ENCODE measurements around the gene JMJD8.

JMJD8 gene

DNA sequence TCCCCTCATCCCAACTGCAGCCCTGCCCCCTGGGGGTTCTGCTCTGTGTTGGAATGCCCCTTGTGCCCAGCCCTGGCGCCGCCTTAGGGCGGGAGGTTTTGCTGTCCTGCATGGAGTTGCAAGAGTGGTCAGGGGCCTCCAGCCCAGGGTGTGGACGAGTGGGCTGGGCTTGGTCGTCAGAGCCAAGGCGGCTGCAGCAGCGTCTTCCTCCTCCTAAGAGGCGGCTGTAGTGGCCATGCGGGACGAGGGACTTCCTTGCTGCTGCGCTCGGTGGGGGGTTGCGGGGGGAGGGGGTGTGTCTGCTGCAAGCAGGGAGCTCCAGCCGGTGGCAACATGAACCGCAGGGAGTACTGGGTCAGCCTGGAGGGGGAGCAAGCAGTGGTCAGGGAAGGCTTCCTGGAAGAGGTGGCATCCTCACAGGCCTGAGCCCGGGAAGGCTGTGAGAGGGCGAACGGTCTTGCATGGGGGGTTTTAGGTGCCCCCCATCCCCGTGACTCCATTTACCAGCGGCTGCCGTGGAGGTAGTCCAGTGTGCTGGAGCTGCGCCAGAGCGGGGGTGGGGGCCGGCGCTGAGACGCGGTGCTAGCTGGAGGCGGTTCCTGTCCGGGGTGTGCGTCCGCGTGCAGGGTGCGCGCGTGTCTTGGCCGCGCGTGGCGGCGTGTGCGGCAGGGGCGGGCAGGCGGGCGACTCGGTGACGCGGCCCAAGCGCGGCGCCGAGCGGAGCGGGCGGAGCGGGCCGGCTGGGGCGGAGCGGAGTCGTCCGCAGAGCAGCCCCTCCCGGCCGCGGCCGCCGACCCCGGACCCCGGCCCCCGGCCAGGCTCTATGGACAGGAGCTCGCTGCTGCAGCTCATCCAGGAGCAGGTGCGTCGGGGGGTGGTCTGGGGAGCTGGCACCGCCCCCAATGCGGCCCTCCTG is 8.9 kb downstream of the JMJD8 start, which contains the start of gene RHBDL1:
RHBDL1 (plus strand) TSS at position 704 of the 916 bp plus-strand sequence; CDS start at position 824, 120 bp downstream.
- no peak for DNase-seq

- DNase-seq = no peak
Measured at GRCh38 chr16:674214-674881, 9.8 kb downstream of the JMJD8 start.

GRCh38 chr16:673399-673991 is 10.6 kb downstream of the JMJD8 start:
- no peak for DNase-seq

GRCh38 chr16:672851-673250 is 11.3 kb downstream of the JMJD8 start:
- no peak for DNase-seq

DNA sequence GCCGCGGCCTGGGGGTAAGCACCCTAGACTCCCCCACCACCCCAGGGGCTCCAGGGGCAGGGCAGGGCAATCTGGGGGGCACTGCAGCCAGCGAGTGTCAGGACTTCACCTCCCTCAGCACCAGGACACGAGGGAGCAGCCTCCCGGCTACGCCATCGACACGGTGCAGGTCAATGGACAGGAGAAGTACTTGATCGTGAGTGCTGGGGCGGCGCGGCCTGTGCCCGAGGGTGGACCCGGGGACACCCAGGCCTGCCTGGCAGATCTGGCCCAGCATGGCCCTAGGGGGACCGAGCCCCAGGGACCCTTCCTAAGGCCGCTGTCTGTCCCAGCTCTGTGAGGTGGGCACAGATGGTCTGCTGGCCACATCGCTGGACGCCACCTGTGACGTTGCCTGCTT is 11.8 kb downstream of the JMJD8 start:
- no peak for DNase-seq

DNA sequence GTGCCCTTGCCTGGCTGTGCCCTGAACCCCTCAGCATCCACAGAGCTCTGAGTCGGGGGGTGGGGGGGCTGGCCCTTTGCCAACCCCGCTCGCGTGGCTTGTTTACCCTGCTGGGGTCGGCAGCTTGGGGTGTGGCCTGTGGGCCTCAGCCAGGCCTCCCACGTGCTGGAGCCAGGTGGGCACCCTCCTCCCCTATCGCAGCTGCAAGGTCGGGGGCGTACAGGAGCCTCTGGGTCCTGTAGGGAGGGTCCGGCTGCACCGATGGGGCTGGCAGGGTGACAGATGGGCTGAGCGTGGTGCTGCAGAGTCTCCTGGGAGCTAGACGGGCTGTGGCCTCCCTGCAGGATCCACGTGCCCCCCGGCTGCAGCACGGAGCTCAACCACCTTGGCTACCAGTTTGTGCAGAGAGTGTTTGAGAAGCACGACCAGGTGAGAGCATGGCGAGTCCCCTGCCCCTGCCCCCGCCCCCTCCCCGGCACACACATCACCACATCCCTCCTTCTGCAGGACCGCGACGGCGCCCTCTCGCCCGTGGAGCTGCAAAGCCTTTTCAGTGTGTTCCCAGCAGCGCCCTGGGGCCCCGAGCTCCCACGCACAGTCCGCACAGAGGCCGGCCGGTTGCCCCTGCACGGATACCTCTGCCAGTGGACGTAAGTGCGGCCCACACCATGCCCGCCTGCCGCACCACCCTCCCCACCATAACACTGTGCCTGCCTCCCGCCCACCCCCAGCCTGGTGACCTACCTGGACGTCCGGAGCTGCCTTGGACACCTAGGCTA is 12.6 kb downstream of the JMJD8 start:
- no peak for DNase-seq

DNA sequence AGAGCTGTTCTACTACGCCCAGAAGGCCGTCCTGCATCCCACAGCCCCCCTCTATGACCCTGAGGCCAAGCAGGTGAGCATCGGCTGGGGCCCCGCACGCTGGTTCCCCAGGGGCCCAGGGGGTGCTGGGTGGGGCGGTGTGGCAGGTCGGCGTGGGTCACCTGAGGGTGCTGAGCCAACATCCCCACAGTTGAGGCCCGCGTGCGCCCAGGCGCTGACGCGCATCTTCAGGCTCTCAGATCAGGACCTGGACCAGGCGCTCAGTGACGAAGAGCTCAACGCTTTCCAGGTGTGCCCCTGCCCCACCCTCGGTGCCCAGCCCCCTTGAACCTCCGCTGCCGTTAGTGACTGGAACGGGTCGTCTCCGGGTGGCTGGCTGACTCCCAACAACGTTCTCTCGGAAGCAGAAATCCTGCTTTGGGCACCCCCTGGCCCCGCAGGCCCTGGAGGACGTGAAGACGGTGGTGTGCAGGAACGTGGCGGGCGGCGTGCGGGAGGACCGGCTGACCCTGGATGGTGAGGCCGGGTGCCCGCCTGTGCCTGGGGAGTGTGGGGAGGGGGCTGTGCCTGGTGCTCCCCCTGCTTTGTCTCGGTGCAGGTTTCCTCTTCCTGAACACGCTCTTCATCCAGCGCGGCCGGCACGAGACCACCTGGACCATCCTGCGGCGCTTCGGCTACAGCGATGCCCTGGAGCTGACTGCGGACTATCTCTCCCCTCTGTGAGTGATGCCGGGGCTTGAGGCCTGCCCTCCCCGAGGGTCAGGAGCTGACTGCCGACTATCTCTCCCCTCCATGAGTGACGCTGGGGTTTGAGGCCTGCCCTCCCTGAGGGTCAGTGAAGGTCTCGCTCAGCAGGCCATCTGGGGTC is 13.4 kb downstream of the JMJD8 start:
- DNase-seq = no peak

GRCh38 chr16:669666-670065 is 14.5 kb downstream of the JMJD8 start:
- no peak for DNase-seq

GRCh38 chr16:668519-669171 is 15.5 kb downstream of the JMJD8 start:
- DNase-seq = no peak

GRCh38 chr16:667780-668518 is 16.2 kb downstream of the JMJD8 start, which contains the start of gene RHOT2:
Gene RHOT2 (plus strand): TSS chr16:668132. CDS start chr16:668200, 68 bp downstream.
- peak; percentile 84 for DNase-seq

DNA sequence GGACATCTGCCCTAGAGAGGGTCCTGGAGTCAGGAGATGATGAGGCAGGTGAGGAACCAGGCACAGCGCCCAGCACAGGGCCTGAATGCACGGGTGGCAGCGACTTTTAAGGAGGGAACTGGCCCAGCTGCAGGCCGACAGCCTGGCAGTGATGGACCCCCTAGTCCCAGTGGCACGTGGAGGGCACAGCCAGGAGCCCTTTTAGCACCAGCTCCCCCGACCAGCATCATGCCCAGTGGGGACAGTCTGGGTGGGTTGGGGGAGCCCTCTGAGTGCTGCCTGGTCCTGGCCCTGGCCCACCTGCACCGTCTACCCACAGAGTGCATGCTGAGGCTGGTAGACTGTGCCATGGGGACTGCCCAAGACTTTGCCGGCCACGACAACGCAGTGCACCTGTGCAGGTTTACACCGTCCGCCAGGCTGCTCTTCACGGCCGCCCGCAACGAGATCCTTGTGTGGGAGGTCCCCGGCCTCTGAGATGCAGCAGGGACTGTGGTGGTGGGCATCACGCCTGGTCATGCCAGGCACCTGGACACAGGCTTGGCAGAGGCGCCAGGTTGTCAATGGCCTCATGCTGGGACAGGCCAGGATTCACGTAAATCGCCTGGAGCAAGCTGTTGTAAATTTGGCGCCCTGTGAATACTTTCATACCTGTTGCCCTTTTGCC is 16.9 kb downstream of the JMJD8 start:
- DNase-seq = no peak

DNA sequence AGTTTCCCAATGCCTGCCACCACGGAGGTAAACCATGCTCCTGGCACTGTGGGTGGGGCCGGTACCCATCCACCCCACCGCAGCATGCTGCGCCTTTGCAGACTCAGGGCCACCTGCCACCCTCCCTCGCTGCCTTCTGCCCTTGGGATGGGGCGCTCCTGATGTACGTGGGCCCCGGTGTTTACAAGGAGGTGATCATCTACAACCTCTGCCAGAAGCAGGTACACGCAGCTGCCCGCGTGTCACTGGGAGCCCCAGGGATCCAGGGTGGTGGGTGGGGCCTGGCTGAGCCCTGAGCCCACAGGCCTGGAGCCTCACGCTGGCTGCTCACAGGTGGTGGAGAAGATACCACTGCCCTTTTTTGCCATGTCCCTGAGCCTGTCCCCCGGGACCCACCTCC is 17.6 kb downstream of the JMJD8 start:
- DNase-seq = no peak

DNA sequence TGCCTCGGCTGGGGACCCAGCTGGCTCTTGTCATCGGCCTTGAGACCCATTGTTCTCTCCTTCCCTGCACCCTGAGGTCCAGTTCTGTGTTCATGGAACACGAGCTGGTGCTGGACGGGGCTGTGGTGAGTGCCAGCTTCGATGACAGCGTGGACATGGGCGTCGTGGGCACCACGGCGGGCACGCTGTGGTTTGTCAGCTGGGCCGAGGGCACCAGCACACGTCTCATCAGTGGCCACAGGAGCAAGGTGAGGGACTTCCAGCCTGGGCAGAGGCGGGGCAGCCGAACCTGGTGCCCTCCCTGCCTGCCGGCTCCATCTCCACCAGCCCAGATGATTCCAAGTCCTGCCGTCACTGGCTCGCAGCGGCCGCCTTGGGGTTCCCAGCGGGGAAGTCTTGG is 21.5 kb downstream of the JMJD8 start:
- no peak for DNase-seq

GRCh38 chr16:662095-662494 is 22.0 kb downstream of the JMJD8 start:
- DNase-seq = no peak

- DNase-seq = no peak
Measured at GRCh38 chr16:661184-661821, 22.8 kb downstream of the JMJD8 start.

GRCh38 chr16:660459-661183 is 23.5 kb downstream of the JMJD8 start:
- DNase-seq = peak; percentile 36

GRCh38 chr16:660132-660458 is 24.0 kb downstream of the JMJD8 start:
- DNase-seq = no peak

- DNase-seq = no peak
Measured at GRCh38 chr16:659618-660017, 24.5 kb downstream of the JMJD8 start.

All from central memory CD4-positive, alpha-beta T cell (primary cell).